ENCODE results near the gene ZNF280B.

Gene ZNF280B, protein sequence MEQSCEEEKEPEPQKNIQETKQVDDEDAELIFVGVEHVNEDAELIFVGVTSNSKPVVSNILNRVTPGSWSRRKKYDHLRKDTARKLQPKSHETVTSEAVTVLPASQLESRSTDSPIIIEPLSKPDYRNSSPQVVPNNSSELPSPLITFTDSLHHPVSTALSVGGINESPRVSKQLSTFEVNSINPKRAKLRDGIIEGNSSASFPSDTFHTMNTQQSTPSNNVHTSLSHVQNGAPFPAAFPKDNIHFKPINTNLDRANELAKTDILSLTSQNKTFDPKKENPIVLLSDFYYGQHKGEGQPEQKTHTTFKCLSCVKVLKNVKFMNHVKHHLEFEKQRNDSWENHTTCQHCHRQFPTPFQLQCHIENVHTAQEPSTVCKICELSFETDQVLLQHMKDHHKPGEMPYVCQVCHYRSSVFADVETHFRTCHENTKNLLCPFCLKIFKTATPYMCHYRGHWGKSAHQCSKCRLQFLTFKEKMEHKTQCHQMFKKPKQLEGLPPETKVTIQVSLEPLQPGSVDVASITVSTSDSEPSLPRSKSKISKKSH

DNA sequence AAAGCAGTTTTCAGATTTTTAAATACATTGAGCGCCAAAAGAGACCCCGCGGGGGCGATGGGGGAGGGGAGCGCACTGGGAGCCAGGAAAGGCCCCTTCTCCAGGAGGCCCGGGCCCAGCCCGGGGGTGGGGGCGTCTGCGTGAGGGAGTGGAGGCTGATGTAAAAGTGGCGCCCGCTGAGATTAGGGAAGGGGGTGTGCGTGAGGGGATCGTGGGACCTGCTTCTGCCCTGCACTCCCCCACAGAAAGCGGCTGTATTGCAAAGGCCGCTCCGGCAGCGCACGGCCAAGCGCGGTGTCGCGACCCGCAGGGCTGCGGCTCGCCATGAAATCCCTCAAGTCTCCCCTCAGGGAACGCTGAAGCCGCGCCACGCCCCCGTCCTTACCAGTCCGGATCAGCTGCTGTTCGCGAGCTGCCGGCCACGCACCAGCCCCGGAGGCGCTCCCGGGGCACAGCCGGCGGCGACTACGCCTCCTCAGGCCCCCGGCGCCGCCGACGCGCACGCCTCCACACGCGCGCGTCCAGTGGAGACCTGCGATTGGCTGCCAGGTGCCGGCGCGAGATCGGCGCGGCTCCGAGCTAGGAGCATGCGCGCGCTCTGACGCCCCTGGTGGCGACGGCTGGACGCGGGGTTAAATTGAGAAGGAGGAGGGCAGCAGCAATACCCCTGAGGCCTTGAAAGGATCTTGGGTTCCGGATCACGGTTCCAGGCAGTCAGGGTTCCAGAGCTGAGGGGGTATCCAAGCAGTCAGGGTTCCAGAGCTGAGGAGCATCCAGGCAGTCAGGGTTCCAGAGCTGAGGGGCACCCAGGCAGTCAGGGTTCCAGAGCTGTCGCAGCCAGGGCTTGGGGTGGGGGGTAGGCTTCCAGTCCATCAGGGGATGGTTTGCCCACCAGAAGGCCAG is at the start of gene ZNF280B:
TSS of gene ZNF280B (minus strand) at position 469 of the 903 bp plus-strand sequence. CDS start 19,344 bp downstream, outside the sequence.
- peak; percentile 8 for DNase-seq (ENCODE audit: low read depth)

- no peak for DNase-seq (ENCODE audit: low read depth)
Observed at GRCh38 chr22:22556995-22557925, 48.7 kb upstream of the ZNF280B start.

GRCh38 chr22:22556578-22556977 is 48.0 kb upstream of the ZNF280B start:
- no peak for DNase-seq (ENCODE audit: low read depth)

- no peak for DNase-seq (ENCODE audit: low read depth)
Observed at GRCh38 chr22:22555596-22555995, 47.1 kb upstream of the ZNF280B start.

- no peak for DNase-seq (ENCODE audit: low read depth)
Observed at GRCh38 chr22:22554587-22555284, 46.2 kb upstream of the ZNF280B start.

- no peak for DNase-seq (ENCODE audit: low read depth)
Observed at GRCh38 chr22:22553735-22554586, 45.4 kb upstream of the ZNF280B start.

- DNase-seq (ENCODE audit: low read depth) = no peak
Observed at GRCh38 chr22:22553141-22553540, 44.6 kb upstream of the ZNF280B start.

DNA sequence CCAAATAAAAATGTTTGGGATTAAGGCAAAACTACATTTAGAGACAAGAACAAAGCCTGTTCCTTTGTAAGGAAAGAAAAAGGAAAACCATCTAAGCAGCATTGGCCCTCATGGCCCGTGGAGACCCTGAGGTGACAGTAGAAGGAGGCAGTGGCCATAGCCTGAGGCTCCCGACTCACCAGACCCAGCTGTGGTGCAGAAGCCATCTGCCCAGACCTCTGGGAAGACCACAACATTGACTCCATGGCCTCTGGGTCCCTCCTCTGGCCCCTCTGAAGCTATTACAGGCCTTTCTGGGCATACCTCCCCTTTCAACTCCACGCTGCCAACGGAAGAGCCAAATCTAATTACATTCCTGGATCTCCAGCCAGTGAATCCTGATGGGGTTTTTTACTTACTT is 44.1 kb upstream of the ZNF280B start:
- DNase-seq (ENCODE audit: low read depth) = no peak

GRCh38 chr22:22550789-22551434 is 42.4 kb upstream of the ZNF280B start:
- no peak for DNase-seq (ENCODE audit: low read depth)

DNA sequence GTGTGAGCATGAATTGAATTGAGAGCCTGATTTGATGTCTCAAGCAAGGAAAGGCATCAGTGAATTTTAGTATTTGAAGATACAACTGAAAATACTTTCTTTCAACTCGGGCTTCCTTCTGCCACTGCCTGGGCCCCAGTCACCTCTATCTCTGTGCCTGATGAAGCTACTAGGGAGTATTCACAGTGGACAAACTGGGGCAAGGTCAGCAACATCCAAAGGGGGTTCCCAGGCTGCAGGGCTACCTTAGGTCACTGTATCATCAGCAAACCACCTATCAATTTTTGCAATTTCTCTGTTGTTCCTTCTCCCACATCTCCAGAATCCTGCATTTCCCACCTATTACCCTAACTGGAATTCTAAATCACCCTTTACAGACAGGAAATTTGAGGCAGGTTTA is 40.4 kb upstream of the ZNF280B start:
- DNase-seq (ENCODE audit: low read depth) = no peak

DNA sequence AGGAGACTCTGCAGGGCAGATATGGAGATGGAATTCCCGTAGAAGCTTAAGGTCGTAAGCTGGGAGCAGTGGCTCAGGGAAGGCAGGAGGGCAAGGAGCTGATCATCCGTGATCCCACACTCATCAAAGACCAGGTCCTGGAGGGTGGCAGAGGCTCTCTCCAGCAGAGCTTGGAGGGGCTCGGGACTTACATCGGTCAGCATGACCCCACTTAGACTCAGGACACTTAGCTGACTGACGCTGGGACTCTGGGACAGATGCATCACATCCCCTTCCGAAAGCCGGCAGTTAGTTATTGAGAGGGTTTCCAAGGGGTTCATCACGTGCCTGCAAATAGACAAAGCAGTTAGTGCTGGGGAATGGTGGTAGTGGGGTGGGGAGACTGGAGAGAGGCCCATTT is 39.8 kb upstream of the ZNF280B start:
- DNase-seq (ENCODE audit: low read depth) = no peak

- DNase-seq (ENCODE audit: low read depth) = no peak
Observed at GRCh38 chr22:22547692-22548300, 39.3 kb upstream of the ZNF280B start.

- DNase-seq (ENCODE audit: low read depth) = no peak
Observed at GRCh38 chr22:22547226-22547625, 38.7 kb upstream of the ZNF280B start.

DNA sequence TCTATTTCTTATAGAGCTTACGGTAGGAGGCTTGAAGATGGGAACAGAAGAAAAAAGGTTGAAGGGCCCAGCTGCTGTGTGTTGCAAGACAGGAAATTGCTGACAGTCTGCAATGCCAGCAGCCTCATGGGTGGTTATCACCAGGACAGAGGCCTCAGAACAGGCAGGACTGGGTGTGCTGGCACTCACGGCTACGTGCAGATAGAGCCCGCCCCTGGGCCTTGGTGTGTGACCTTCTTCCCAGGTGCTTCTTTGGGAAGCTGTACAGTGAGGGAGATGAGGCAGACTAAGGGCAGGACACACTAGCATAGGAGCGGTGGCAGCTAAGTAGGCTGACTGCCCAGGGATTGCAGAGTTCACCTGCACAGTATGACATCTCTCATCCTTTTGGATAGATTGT is 37.9 kb upstream of the ZNF280B start:
- no peak for DNase-seq (ENCODE audit: low read depth)

GRCh38 chr22:22545084-22545483 is 36.5 kb upstream of the ZNF280B start:
- DNase-seq (ENCODE audit: low read depth) = no peak

- DNase-seq (ENCODE audit: low read depth) = no peak
Observed at GRCh38 chr22:22538226-22538989, 29.9 kb upstream of the ZNF280B start.

- no peak for DNase-seq (ENCODE audit: low read depth)
Observed at GRCh38 chr22:22536916-22537315, 28.4 kb upstream of the ZNF280B start.

DNA sequence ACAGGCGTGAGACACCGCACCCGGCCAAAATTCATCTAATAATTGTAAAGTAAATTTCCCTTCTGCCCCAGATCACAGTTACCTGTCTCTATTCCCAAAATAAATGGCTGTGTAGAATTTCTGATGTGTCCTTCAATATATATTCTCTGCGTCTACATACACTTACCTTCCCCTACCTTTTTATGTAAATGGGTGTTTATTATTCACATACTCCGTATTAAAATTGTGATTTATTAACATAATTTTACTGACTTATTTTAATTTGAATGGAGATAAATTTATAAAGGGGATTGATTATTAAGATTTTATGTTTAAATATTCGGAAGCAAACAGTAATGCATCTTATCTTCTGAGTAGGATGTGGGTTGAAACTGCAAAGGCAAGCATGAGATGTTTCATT is 28.0 kb upstream of the ZNF280B start:
- DNase-seq (ENCODE audit: low read depth) = no peak

All from GM04504 (cell line).